ENCODE measurements around the gene CTNNA2.

The CTNNA2 gene

GRCh38 chr2:80269806-80270205 lies 757.0 kb downstream of the CTNNA2 start:
- no peak for DNase-seq (ENCODE audit: low read depth in 3 of 3)

GRCh38 chr2:80280598-80280997 lies 767.7 kb downstream of the CTNNA2 start:
- DNase-seq (ENCODE audit: low read depth in 3 of 3): no peak

- DNase-seq (ENCODE audit: low read depth in 3 of 3): no peak
Observed at GRCh38 chr2:80281049-80281448, 768.2 kb downstream of the CTNNA2 start.

GRCh38 chr2:80288576-80288975 lies 775.7 kb downstream of the CTNNA2 start:
- no peak for DNase-seq (ENCODE audit: low read depth in 3 of 3)

- DNase-seq (ENCODE audit: low read depth in 3 of 3): no peak
Observed at GRCh38 chr2:80291656-80292055, 778.8 kb downstream of the CTNNA2 start.

- no peak for DNase-seq (ENCODE audit: low read depth in 3 of 3)
Observed at GRCh38 chr2:80292474-80292873, 779.6 kb downstream of the CTNNA2 start.

GRCh38 chr2:80293039-80293438 lies 780.2 kb downstream of the CTNNA2 start:
- no peak for DNase-seq (ENCODE audit: low read depth in 3 of 3)

- DNase-seq (ENCODE audit: low read depth in 3 of 3): no peak
Observed at GRCh38 chr2:80298954-80299353, 786.1 kb downstream of the CTNNA2 start.

GRCh38 chr2:80299661-80300060 lies 786.8 kb downstream of the CTNNA2 start:
- DNase-seq (ENCODE audit: low read depth in 3 of 3): no peak

GRCh38 chr2:80300346-80300745 lies 787.5 kb downstream of the CTNNA2 start:
- DNase-seq (ENCODE audit: low read depth in 3 of 3): no peak

- no peak for DNase-seq (ENCODE audit: low read depth in 3 of 3)
Observed at GRCh38 chr2:80300954-80301353, 788.1 kb downstream of the CTNNA2 start.

- no peak for DNase-seq (ENCODE audit: low read depth in 3 of 3)
Observed at GRCh38 chr2:80302001-80302313, 789.1 kb downstream of the CTNNA2 start.

- DNase-seq (ENCODE audit: low read depth in 3 of 3): no peak
Observed at GRCh38 chr2:80302314-80303005, 789.6 kb downstream of the CTNNA2 start.

- no peak for DNase-seq (ENCODE audit: low read depth in 3 of 3)
Observed at GRCh38 chr2:80303006-80303908, 790.4 kb downstream of the CTNNA2 start.

GRCh38 chr2:80303909-80304837 lies 791.3 kb downstream of the CTNNA2 start, which contains the start of gene LRRTM1:
Gene LRRTM1 (minus strand): TSS chr2:80304752. CDS start chr2:80303819, 933 bp downstream.
- DNase-seq (ENCODE audit: low read depth in 3 of 3): no peak

GRCh38 chr2:80311304-80311703 lies 798.5 kb downstream of the CTNNA2 start:
- no peak for DNase-seq (ENCODE audit: low read depth in 3 of 3)

- DNase-seq (ENCODE audit: low read depth in 3 of 3): no peak
Observed at GRCh38 chr2:80312282-80312839, 799.5 kb downstream of the CTNNA2 start.

- no peak for DNase-seq (ENCODE audit: low read depth in 3 of 3)
Observed at GRCh38 chr2:80322311-80322920, 809.6 kb downstream of the CTNNA2 start.

GRCh38 chr2:80322958-80323357 lies 810.1 kb downstream of the CTNNA2 start:
- no peak for DNase-seq (ENCODE audit: low read depth in 3 of 3)

- no peak for DNase-seq (ENCODE audit: low read depth in 3 of 3)
Observed at GRCh38 chr2:80323610-80324009, 810.8 kb downstream of the CTNNA2 start.

- no peak for DNase-seq (ENCODE audit: low read depth in 3 of 3)
Observed at GRCh38 chr2:80324525-80324924, 811.7 kb downstream of the CTNNA2 start.
